ENCODE data around the gene RTTN.

GRCh38 chr18:70221915-70222278 is 16.4 kb upstream of the RTTN start:
- TF ChIP-seq, protein P1, sequence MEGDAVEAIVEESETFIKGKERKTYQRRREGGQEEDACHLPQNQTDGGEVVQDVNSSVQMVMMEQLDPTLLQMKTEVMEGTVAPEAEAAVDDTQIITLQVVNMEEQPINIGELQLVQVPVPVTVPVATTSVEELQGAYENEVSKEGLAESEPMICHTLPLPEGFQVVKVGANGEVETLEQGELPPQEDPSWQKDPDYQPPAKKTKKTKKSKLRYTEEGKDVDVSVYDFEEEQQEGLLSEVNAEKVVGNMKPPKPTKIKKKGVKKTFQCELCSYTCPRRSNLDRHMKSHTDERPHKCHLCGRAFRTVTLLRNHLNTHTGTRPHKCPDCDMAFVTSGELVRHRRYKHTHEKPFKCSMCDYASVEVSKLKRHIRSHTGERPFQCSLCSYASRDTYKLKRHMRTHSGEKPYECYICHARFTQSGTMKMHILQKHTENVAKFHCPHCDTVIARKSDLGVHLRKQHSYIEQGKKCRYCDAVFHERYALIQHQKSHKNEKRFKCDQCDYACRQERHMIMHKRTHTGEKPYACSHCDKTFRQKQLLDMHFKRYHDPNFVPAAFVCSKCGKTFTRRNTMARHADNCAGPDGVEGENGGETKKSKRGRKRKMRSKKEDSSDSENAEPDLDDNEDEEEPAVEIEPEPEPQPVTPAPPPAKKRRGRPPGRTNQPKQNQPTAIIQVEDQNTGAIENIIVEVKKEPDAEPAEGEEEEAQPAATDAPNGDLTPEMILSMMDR (conservative IDR thresholded peaks at IDR 0.05; ENCODE audit: low read depth, low read length): no peak
- no peak for TF ChIP-seq EZH2 (IDR thresholded peaks at IDR 0.05; ENCODE audit: borderline replicate concordance, low read depth, low read length, poor library complexity, severe bottlenecking)
